Mesothelial cell of epicardium (in vitro differentiated cells): ENCODE measurements around the gene RRP8. TPM values are rescaled to one million over a fixed set of nuclear protein-coding genes. Genes with fewer than 3 reads are reported as not detected.

ENCODE experiments used
- DNase-seq, 2 experiments: peaks; one replicate each; pipeline ENCODE4 v3.0.0; 2021; ENCODE audit warnings: low spot score in 2 of 2; ENCODE audit not compliant: unreplicated experiment in 2 of 2
- H3K27ac Mint-ChIP-seq: 2 replicates; pipeline ENCODE4 v1.8.0; 2021; ENCODE audit warnings: mixed read lengths
- H3K27me3 Mint-ChIP-seq: 2 replicates; pipeline ENCODE4 v1.8.0; 2021; ENCODE audit warnings: low read depth, mixed read lengths
- H3K36me3 Mint-ChIP-seq: 2 replicates; pipeline ENCODE4 v1.8.0; 2021; ENCODE audit warnings: mixed read lengths
- H3K4me1 Mint-ChIP-seq: 2 replicates; pipeline ENCODE4 v1.8.0; 2021; ENCODE audit warnings: mixed read lengths
- H3K4me3 Mint-ChIP-seq: 2 replicates; pipeline ENCODE4 v1.8.0; 2021; ENCODE audit warnings: mild to moderate bottlenecking, moderate library complexity, mixed read lengths
- H3K9me3 Mint-ChIP-seq: 2 replicates; pipeline ENCODE4 v1.8.0; 2021; ENCODE audit warnings: mixed read lengths
- CTCF ChIP-seq: fragments of 200-600 bp; sonication (generic); IDR thresholded peaks from one replicate; pipeline ENCODE4 v1.5.0; 2021; ENCODE audit warnings: antibody characterized with exemption; ENCODE audit not compliant: unreplicated experiment
- total RNA-seq: library from RNA; stranded (reverse); gene quantifications from 3 replicates; pipeline ENCODE4 v1.2.1, GENCODE V29; 2021

The RRP8 gene
- total RNA-seq, 1 donor from 2014 or later, result 18.6 TPM

GRCh38 chr11:6622261-6623171 is 19.1 kb upstream of the RRP8 start:
- H3K4me3 Mint-ChIP-seq, result no peak overlapping the region

GRCh38 chr11:6621711-6622211 is 18.3 kb upstream of the RRP8 start:
- H3K27ac Mint-ChIP-seq, result no peak overlapping the region
- no peak for TF ChIP-seq CTCF
- H3K36me3 Mint-ChIP-seq, result peaks cover 14% of the 10 kb centered on the region
- H3K4me3 Mint-ChIP-seq, result no peak overlapping the region
- no peaks in the 10 kb centered on the region for H3K4me1 Mint-ChIP-seq
- no peaks in the 10 kb centered on the region for H3K9me3 Mint-ChIP-seq
- DNase-seq, result no peak
- no peaks in the 10 kb centered on the region for H3K27me3 Mint-ChIP-seq

More at GRCh38 chr11:6622261-6623171, 19.1 kb upstream of the RRP8 start:
- no peaks in the 10 kb centered on the region for H3K4me1 Mint-ChIP-seq
- no peak for DNase-seq
- TF ChIP-seq CTCF, result no peak
- H3K27ac Mint-ChIP-seq, result no peak overlapping the region
- no peaks in the 10 kb centered on the region for H3K27me3 Mint-ChIP-seq
- H3K9me3 Mint-ChIP-seq, result no peaks in the 10 kb centered on the region
- H3K36me3 Mint-ChIP-seq, result peaks cover 14% of the 10 kb centered on the region

GRCh38 chr11:6620636-6621035 is 17.2 kb upstream of the RRP8 start:
- no peak for DNase-seq
- no peak overlapping the region for H3K27ac Mint-ChIP-seq

GRCh38 chr11:6619004-6619745 is 15.8 kb upstream of the RRP8 start, which contains the start of gene TPP1:
TSS of gene TPP1 (minus strand) at chr11:6619422. CDS start at chr11:6619400, 22 bp downstream.
- H3K27ac Mint-ChIP-seq, result no peak within 1 kb of the TSS
- H3K27me3 Mint-ChIP-seq, result no peaks in the 10 kb centered on the region
- H3K4me1 Mint-ChIP-seq, result no peaks in the 10 kb centered on the region
- peak; percentile 76 to 88 for DNase-seq
- no peaks in the 10 kb centered on the region for H3K9me3 Mint-ChIP-seq
- H3K36me3 Mint-ChIP-seq, result peaks cover 5% of the 10 kb centered on the region
- no peak for TF ChIP-seq CTCF
- H3K4me3 Mint-ChIP-seq, result no peak within 1 kb of the TSS

More at GRCh38 chr11:6620636-6621035, 17.2 kb upstream of the RRP8 start:
- Mint-ChIP-seq H3K9me3 (no peaks in the 10 kb centered on the region), H3K27me3 (no peaks in the 10 kb centered on the region), H3K4me1 (no peaks in the 10 kb centered on the region), H3K4me3 (no peak overlapping the region), H3K36me3 (peaks cover 11% of the 10 kb centered on the region)
- TF ChIP-seq CTCF, result no peak

GRCh38 chr11:6618117-6619003 is 14.9 kb upstream of the RRP8 start:
- DNase-seq, result peak in 1 of 2 experiments; percentile 61
- Mint-ChIP-seq H3K4me3 (no peak overlapping the region), H3K4me1 (no peaks in the 10 kb centered on the region), H3K9me3 (no peaks in the 10 kb centered on the region), H3K27me3 (no peaks in the 10 kb centered on the region), H3K36me3 (peaks cover 3% of the 10 kb centered on the region), H3K27ac (no peak overlapping the region)
- no peak for TF ChIP-seq CTCF
